Activated CD4-positive, alpha-beta T cell treated with anti-CD3 and anti-CD28 coated beads for 36 hours (primary cell): ENCODE data around the gene TNN. TPM values are rescaled to one million over a fixed set of nuclear protein-coding genes. Genes with fewer than 3 reads are reported as not detected.

Source experiments
- ATAC-seq: fragments of 200-7000 bp; cut with Tn5 transposase; one replicate; pipeline ENCODE4 v1.10.0; 2021; ENCODE audit warnings: mild to moderate bottlenecking, moderate library complexity
- CTCF ChIA-PET: fragments of 350-600 bp; sonication (Branson Sonifier 250); formaldehyde crosslinking; loops from one replicate; lab custom pipeline; 2021; ENCODE audit warnings: antibody characterized with exemption; lab: Charles Lee
- POLR2A ChIA-PET: fragments of 350-600 bp; sonication (Branson Sonifier 250); formaldehyde crosslinking; loops from one replicate; lab custom pipeline; 2021; ENCODE audit warnings: antibody characterized with exemption, inconsistent platforms; lab: Charles Lee
- DNase-seq: peaks from one replicate; pipeline ENCODE4 v3.0.0-alpha.2; 2020
- H3K27ac Mint-ChIP-seq: one replicate; pipeline ENCODE4 v1.8.0; 2021; ENCODE audit warnings: mixed read lengths
- H3K27me3 Mint-ChIP-seq: one replicate; pipeline ENCODE4 v1.8.0; 2021; ENCODE audit warnings: mixed read lengths
- H3K36me3 Mint-ChIP-seq: one replicate; pipeline ENCODE4 v1.8.0; 2021; ENCODE audit warnings: low read depth, mixed read lengths
- H3K4me1 Mint-ChIP-seq: one replicate; pipeline ENCODE4 v1.8.0; 2021; ENCODE audit warnings: mixed read lengths
- H3K4me3 Mint-ChIP-seq: one replicate; pipeline ENCODE4 v1.8.0; 2021; ENCODE audit warnings: mild to moderate bottlenecking, moderate library complexity, mixed read lengths
- H3K9me3 Mint-ChIP-seq: one replicate; pipeline ENCODE4 v1.8.0; 2021; ENCODE audit warnings: low read depth, mixed read lengths
- intact Hi-C, 2 experiments: fragments of 100-400 bp; cut with DNase I in 1 of 2; cut with micrococcal nuclease in 1 of 2; formaldehyde crosslinking; loops; one replicate each; pipeline versions ENCODE4 v1.14.2 to v1.15.1; 2022 to 2024; cut with DNase I, micrococcal nuclease
- total RNA-seq, 2 experiments: library from RNA; stranded (reverse); gene quantifications; one replicate each; pipeline ENCODE4 v1.2.3, GENCODE V29; 2021

TNN gene
- total RNA-seq, 2 experiments from 2014 or later = 0.05 TPM; not detected in 1

DNA sequence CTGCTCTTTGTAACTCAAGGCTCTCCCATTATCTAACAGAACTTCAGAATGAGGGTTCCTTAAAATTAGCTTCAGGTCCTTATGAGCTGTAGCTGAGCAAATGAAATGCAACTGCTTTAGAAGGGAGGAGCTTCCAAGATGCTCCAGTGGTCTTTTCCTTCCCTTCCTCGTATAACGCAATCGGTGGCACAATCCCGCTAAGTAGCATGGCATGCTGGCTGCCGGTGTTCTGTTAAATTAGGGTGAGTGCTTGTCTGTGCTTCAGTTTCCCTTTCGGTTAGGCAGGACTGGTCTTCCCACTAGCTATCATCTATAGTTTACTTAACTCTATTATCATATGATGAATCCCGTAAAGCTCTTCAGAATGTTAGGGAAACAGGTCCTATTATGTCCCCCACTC lies 124.0 kb downstream of the TNN start:
- ATAC-seq = peak; percentile 37
- peak; percentile 48 for DNase-seq
- H3K27me3 Mint-ChIP-seq = no peaks in the 10 kb centered on the region
- ChIA-PET CTCF (interaction anchor here (0.6 to 5.7 kb wide), 16 partner anchors 9 to 126 kb away, joined by 3 to 31 read pairs (median 4); no protein-coding TSS in a partner anchor), POLR2A (interaction anchor here (1.0 to 1.2 kb wide), 4 partner anchors 8 to 192 kb away, joined by 3 to 6 read pairs (median 4); partner anchors contain the start of gene CACYBP)
- H3K4me3 Mint-ChIP-seq = peak overlapping the region; percentile 99
- H3K36me3 Mint-ChIP-seq = peaks cover 32% of the 10 kb centered on the region
- intact Hi-C loops = loop anchor here (1.0 to 10.0 kb wide), 10 partner anchors 18 to 1715 kb away; partner anchors contain the start of genes MRPS14 (in 2 of the 2), ZBTB37 (in 2 of the 2), CACYBP (in 1 of the 2) and COP1 (in 1 of the 2)
- H3K27ac Mint-ChIP-seq = peak overlapping the region; percentile 93
- H3K4me1 Mint-ChIP-seq = peaks cover 53% of the 10 kb centered on the region
- H3K9me3 Mint-ChIP-seq = no peaks in the 10 kb centered on the region

DNA sequence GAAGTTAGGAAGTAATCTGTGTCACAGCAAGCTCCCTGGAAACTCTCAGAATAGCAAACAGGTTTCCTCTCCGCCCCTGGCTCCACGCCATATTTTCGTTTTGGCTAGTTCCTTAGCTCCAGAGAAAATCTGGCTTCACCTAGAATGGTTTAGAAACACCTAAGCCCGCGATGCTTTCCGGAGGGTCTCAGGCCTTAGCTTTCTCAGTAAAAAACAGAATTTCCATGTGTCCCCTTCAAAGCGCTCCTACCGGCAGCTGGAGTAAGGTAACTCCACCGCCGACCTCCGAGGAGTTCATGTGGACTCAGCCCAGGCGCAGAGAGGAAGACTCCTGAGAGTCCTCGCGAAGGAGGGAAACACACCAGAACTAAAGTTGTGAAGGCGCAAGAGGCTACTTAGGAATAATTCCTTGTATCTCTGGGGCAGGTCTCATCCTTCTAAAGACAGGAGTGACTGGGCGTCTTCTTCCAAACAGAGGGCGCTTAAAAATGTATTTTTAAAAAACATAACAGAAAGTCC lies 124.5 kb downstream of the TNN start:
- no peaks in the 10 kb centered on the region for H3K9me3 Mint-ChIP-seq
- H3K4me3 Mint-ChIP-seq = peak overlapping the region; percentile 99
- DNase-seq (peak; percentile 65), ATAC-seq (peak; percentile 32)
- peak overlapping the region; percentile 93 for H3K27ac Mint-ChIP-seq
- intact Hi-C loops = loop anchor here (1.0 to 10.0 kb wide), 10 partner anchors 17 to 1715 kb away; partner anchors contain the start of genes MRPS14 (in 2 of the 2), ZBTB37 (in 2 of the 2), CACYBP (in 1 of the 2) and COP1 (in 1 of the 2)
- ChIA-PET CTCF (interaction anchor here (0.7 to 5.7 kb wide), 14 partner anchors 9 to 126 kb away, joined by 3 to 31 read pairs (median 5); no protein-coding TSS in a partner anchor), POLR2A (interaction anchor here (1.0 to 1.2 kb wide), 3 partner anchors 9 to 193 kb away, joined by 4 to 6 read pairs (median 4); partner anchors contain the start of gene CACYBP)
- no peaks in the 10 kb centered on the region for H3K27me3 Mint-ChIP-seq
- H3K4me1 Mint-ChIP-seq = peaks cover 48% of the 10 kb centered on the region
- peaks cover 27% of the 10 kb centered on the region for H3K36me3 Mint-ChIP-seq

DNA sequence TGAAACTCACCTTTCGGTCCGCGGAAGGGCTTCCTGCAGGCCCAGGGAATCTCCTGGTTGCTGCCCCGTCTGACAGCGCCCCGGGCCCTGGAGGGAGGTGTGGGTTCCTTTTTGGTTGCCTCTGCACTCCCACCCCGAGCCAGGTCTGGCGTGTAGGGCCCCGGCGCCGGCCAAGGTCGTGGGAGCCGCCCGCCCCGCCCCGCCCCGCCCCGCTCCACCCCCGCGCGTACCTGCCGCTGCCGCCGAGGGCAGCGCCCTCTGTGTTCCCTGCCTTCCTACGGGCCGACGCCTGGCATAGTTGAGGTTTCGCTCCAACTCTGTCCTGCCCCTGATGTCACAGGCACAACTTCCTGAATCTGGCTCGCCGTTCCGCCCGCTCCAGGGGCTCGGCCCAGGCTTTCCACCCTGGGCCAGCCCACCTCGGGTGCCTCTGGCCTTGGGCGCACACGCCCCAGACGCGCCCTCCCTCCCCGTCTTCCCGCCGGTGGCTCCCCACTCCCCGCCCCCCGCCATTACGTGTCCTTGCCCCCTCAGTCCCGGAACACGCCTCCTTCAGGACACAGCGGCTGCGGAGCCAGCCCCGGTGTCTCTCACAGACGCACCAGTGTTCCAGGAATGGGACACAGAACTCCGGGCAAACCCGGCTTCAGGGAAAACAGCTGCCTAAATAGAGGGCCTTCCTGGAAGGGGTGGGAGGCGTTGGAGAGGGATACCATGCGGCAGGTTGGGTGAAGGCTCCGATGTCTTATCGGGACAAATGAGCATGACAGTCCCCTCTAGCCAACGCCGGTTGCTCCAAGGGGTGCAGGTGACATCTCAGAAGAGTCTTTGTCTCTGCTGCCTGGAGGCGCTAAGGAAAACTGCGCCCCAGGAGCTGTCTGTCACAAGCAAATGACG lies 125.2 kb downstream of the TNN start, which contains the start of gene KIAA0040:
TSS of gene KIAA0040 (minus strand) at position 147 of the 897 bp plus-strand sequence. CDS start 31,763 bp downstream, outside the sequence.
- ATAC-seq (peak; percentile 65), DNase-seq (peak; percentile 81)
- no peaks in the 10 kb centered on the region for H3K9me3 Mint-ChIP-seq
- intact Hi-C loops = loop anchor here (1.0 to 10.0 kb wide), 10 partner anchors 16 to 1716 kb away; partner anchors contain the start of genes MRPS14 (in 2 of the 2), ZBTB37 (in 2 of the 2), CACYBP (in 1 of the 2) and COP1 (in 1 of the 2)
- ChIA-PET CTCF (interaction anchor here (0.6 to 4.0 kb wide), 14 partner anchors 10 to 68 kb away, joined by 3 to 29 read pairs (median 5); no protein-coding TSS in a partner anchor), POLR2A (interaction anchor here (1.1 kb wide), 1 partner anchor 9 kb away, joined by 6 read pairs; no protein-coding TSS in a partner anchor)
- H3K4me3 Mint-ChIP-seq = peak within 1 kb of the TSS; percentile 99
- no peaks in the 10 kb centered on the region for H3K27me3 Mint-ChIP-seq
- H3K27ac Mint-ChIP-seq = peak within 1 kb of the TSS; percentile 93
- H3K4me1 Mint-ChIP-seq = peaks cover 47% of the 10 kb centered on the region
- peaks cover 20% of the 10 kb centered on the region for H3K36me3 Mint-ChIP-seq

DNA sequence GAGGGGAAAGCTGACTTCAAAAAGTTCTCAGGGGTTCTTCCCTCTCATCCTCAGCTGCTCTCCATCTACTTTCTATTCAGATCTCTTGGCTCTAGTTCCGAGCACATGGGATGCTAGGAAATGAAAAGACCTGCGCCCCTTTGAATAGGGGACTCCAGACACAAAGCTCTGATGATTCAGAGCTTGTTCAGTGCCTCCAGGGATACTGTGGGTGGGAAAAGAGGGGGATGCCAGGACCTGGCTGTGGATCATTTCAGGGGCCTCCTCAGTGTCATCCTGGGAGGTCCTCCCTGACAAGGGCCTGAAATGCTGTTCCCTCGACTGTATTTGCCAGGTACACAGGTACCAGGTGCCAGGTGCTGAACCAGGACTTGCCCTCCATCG lies 125.9 kb downstream of the TNN start:
- peaks cover 15% of the 10 kb centered on the region for H3K36me3 Mint-ChIP-seq
- intact Hi-C loops = loop anchor here (2.0 to 10.0 kb wide), 7 partner anchors 39 to 1717 kb away; partner anchors contain the start of genes ZBTB37 (in 2 of the 2), COP1 (in 1 of the 2), GAS5 (in 1 of the 2) and MRPS14 (in 1 of the 2)
- CTCF ChIA-PET = interaction anchor here (0.6 to 1.3 kb wide), 6 partner anchors 10 to 68 kb away, joined by 3 to 5 read pairs (median 4); no protein-coding TSS in a partner anchor
- peak overlapping the region; percentile 99 for H3K4me3 Mint-ChIP-seq
- H3K4me1 Mint-ChIP-seq = peaks cover 41% of the 10 kb centered on the region
- POLR2A ChIA-PET = no interaction called here
- H3K27ac Mint-ChIP-seq = no peak overlapping the region
- ATAC-seq = no peak
- no peak for DNase-seq
- no peaks in the 10 kb centered on the region for H3K27me3 Mint-ChIP-seq
- H3K9me3 Mint-ChIP-seq = no peaks in the 10 kb centered on the region

DNA sequence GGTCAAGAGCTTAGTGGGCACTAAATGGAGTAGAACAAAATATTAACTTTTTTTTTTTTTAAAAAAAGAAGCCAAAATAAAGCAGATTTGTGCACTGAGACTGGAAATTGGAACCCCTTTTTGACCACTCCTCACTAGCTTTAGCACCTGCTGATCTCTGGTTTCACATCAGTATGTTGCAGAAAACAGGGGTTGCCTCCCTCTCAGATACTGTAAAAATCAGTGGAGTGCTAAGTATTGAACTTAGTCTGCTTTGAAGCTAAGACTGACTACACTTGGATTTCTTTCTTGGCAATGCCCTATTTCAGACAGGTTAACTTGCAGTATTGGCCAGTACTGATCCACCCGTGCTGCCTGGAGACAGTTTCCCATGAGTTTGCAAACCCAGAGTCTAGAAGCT lies 127.6 kb downstream of the TNN start:
- ATAC-seq = no peak
- ChIA-PET POLR2A (no interaction called here), CTCF (interaction anchor here (0.6 to 2.7 kb wide), 6 partner anchors 8 to 313 kb away, joined by 3 to 7 read pairs (median 4); no protein-coding TSS in a partner anchor)
- H3K4me1 Mint-ChIP-seq = peaks cover 23% of the 10 kb centered on the region
- intact Hi-C loops = loop anchor here in 1 of 2 experiments (10.0 kb wide), 1 partner anchor 1330 kb away; the partner anchor contains the start of genes GAS5 and ZBTB37
- no peak for DNase-seq
- H3K36me3 Mint-ChIP-seq = peaks cover 4% of the 10 kb centered on the region
- no peaks in the 10 kb centered on the region for H3K9me3 Mint-ChIP-seq
- H3K27ac Mint-ChIP-seq = no peak overlapping the region
- no peak overlapping the region for H3K4me3 Mint-ChIP-seq
- no peaks in the 10 kb centered on the region for H3K27me3 Mint-ChIP-seq

DNA sequence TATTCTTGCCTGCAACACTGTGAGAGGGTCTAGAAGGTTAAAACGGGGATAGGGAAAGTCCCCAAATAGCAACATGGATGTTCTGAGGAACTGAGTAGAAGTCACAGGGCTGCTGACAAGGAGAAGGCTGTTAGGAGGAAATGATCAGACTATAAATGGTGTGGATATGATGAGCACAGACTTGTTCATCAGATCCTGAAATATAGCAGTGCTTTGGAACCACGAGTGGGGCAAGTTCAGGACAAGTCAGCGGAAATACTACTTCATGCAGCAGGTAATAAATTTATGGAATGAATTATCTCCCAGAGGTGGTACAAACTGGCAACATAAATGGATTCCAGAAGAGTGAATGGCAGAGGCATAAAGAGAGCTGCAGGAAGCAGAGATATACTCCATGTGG lies 128.2 kb downstream of the TNN start:
- CTCF ChIA-PET = interaction anchor here (0.9 to 2.7 kb wide), 6 partner anchors 13 to 123 kb away, joined by 3 to 7 read pairs (median 4); no protein-coding TSS in a partner anchor
- POLR2A ChIA-PET = interaction anchor here (0.7 kb wide), 1 partner anchor 120 kb away, joined by 3 read pairs; no protein-coding TSS in a partner anchor

DNA sequence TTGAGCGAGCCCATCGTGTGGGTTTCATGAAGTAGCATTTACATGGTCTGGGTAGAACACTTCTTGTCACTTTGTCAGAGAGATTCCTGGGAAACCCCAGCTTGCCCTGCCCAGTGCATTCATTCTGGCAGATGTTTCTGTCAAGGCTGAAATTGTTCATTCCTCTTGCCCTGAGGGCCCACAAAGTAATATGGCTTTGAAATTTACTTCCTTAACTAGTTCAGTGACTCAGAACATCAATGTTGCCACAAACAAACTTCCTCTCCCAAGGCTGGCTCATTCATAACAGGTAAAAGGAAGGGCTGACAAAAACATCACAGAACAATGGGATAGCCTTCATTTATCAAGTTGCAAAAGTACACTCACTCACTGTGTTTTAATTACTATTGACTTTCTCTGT lies 129.9 kb downstream of the TNN start:
- CTCF ChIA-PET = no interaction called here
- DNase-seq (no peak), ATAC-seq (no peak)
- intact Hi-C loops = loop anchor here in 1 of 2 experiments (10.0 kb wide), 1 partner anchor 1333 kb away; the partner anchor contains the start of genes GAS5 and ZBTB37
- H3K27ac Mint-ChIP-seq = no peak overlapping the region
- peaks cover 12% of the 10 kb centered on the region for H3K4me1 Mint-ChIP-seq
- POLR2A ChIA-PET = no interaction called here
- H3K4me3 Mint-ChIP-seq = no peak overlapping the region
- no peaks in the 10 kb centered on the region for H3K36me3 Mint-ChIP-seq
- no peaks in the 10 kb centered on the region for H3K27me3 Mint-ChIP-seq
- no peaks in the 10 kb centered on the region for H3K9me3 Mint-ChIP-seq

More for the DNA sequence above, 128.2 kb downstream of the TNN start:
- H3K4me1 Mint-ChIP-seq = peaks cover 18% of the 10 kb centered on the region
- no peak overlapping the region for H3K27ac Mint-ChIP-seq
- ATAC-seq = no peak
- no peaks in the 10 kb centered on the region for H3K36me3 Mint-ChIP-seq
- no peaks in the 10 kb centered on the region for H3K9me3 Mint-ChIP-seq
- no peaks in the 10 kb centered on the region for H3K27me3 Mint-ChIP-seq
- H3K4me3 Mint-ChIP-seq = no peak overlapping the region
- no peak for DNase-seq
- intact Hi-C loops = loop anchor here in 1 of 2 experiments (10.0 kb wide), 1 partner anchor 1331 kb away; the partner anchor contains the start of genes GAS5 and ZBTB37

Other genes starting within 250 kb of the TNN start
- 100 to 1,000 TPM; 394 to 452 TPM for gene CACYBP, start 67.9 kb upstream of the TNN start, total RNA-seq
- gene MRPS14, start 44.4 kb upstream of the TNN start, total RNA-seq = 10 to 100 TPM; 38.7 to 43.7 TPM
- gene KIAA0040, start 124.9 kb downstream of the TNN start, total RNA-seq = 10 to 100 TPM; 25.4 to 26.1 TPM